ENCODE results near the gene NAA25. TPM values are rescaled to one million over a fixed set of nuclear protein-coding genes. Genes with fewer than 3 reads are reported as not detected.
"Not testable (repeated sequence)": the region's sequence is repeated elsewhere in the genome, so short reads cannot be mapped to it uniquely, and the experiment has no call there.

The NAA25 gene
- total RNA-seq, 1 donor from 2014 or later: 12.5 TPM

GRCh38 chr12:112010415-112011344 is 97.9 kb downstream of the NAA25 start:
- no peak for DNase-seq (ENCODE audit: low read depth in 2 of 2)

- not testable (repeated sequence) for DNase-seq (ENCODE audit: low read depth in 2 of 2)
Observed at GRCh38 chr12:112009596-112009995, 99.0 kb downstream of the NAA25 start.

GRCh38 chr12:112008918-112009317 is 99.7 kb downstream of the NAA25 start:
- peak; percentile 45 to 57 for DNase-seq (ENCODE audit: low read depth in 2 of 2)

- DNase-seq (ENCODE audit: low read depth in 2 of 2): no peak
Observed at GRCh38 chr12:112007945-112008344, 100.6 kb downstream of the NAA25 start.

GRCh38 chr12:112005419-112006395 is 102.9 kb downstream of the NAA25 start:
- DNase-seq (ENCODE audit: low read depth in 2 of 2): no peak

- DNase-seq (ENCODE audit: low read depth in 2 of 2): no peak
Observed at GRCh38 chr12:112004041-112004440, 104.5 kb downstream of the NAA25 start.

GRCh38 chr12:112001576-112001975 is 107.0 kb downstream of the NAA25 start:
- no peak for DNase-seq (ENCODE audit: low read depth in 2 of 2)

GRCh38 chr12:112000820-112001219 is 107.8 kb downstream of the NAA25 start:
- no peak for DNase-seq (ENCODE audit: low read depth in 2 of 2)

- DNase-seq (ENCODE audit: low read depth in 2 of 2): not testable (repeated sequence)
Observed at GRCh38 chr12:111999129-111999528, 109.5 kb downstream of the NAA25 start.

- DNase-seq (ENCODE audit: low read depth in 2 of 2): no peak
Observed at GRCh38 chr12:111998015-111998414, 110.6 kb downstream of the NAA25 start.

GRCh38 chr12:111997300-111997699 is 111.3 kb downstream of the NAA25 start:
- DNase-seq (ENCODE audit: low read depth in 2 of 2): no peak

GRCh38 chr12:111995782-111996480 is 112.7 kb downstream of the NAA25 start:
- DNase-seq (ENCODE audit: low read depth in 2 of 2): no peak

GRCh38 chr12:111994211-111995111 is 114.1 kb downstream of the NAA25 start:
- DNase-seq (ENCODE audit: low read depth in 2 of 2): not testable (repeated sequence)

GRCh38 chr12:111993292-111994150 is 115.1 kb downstream of the NAA25 start:
- no peak for DNase-seq (ENCODE audit: low read depth in 2 of 2)

- DNase-seq (ENCODE audit: low read depth in 2 of 2): no peak
Observed at GRCh38 chr12:111992464-111992863, 116.1 kb downstream of the NAA25 start.

- DNase-seq (ENCODE audit: low read depth in 2 of 2): no peak
Observed at GRCh38 chr12:111991946-111992345, 116.6 kb downstream of the NAA25 start.

GRCh38 chr12:111991535-111991934 is 117.0 kb downstream of the NAA25 start:
- no peak for DNase-seq (ENCODE audit: low read depth in 2 of 2)

- DNase-seq (ENCODE audit: low read depth in 2 of 2): no peak
Observed at GRCh38 chr12:111984820-111985219, 123.8 kb downstream of the NAA25 start.

- DNase-seq (ENCODE audit: low read depth in 2 of 2): no peak
Observed at GRCh38 chr12:111981987-111982386, 126.6 kb downstream of the NAA25 start.

Measured in lung microvascular endothelial cell (primary cell).